GM18870 (cell line): ENCODE results near the gene CDH9.

Experiments used
- ATAC-seq: cut with Tn5 transposase; IDR thresholded peaks from one replicate; pipeline ENCODE4 v1.9.1; 2021; ENCODE audit warnings: moderate library complexity; ENCODE audit not compliant: unreplicated experiment

CDH9 gene

DNA sequence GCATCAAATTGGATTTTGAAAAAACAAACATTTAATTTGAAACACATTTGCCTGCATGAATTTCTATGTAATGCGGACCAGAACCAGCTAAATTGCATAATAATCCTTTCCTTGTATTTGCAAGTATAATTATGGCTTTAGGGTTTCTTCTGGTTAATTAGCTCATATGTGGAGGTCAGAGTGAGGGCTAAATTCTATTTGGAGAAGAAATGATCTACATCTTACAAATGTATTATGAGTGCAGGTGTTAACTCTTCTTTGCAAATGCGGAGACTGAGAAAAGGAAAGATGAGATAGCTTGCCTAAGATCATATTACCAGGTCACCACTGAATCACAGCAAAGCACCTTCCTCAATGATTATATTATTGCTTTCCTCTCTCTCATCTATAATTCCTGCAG is 194.7 kb downstream of the CDH9 start:
- no peak for ATAC-seq

DNA sequence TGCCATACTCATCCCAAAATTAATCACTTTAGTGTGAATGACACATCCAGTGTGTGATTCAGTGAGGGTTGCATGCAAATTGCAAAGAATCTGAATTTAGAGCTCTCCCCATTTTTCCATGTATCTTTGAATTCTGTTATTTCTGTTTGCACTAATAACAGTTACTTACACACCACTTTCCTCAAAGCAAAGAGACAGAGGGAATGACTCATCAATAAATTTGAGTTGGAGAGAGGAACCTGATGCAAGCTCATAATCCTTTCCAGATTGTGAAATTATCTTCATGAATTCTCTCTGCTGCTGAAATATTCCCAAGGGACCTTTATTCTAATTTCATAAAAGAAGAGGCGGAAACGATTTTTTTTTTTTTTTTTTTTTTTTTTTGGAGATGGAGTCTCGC is 204.8 kb downstream of the CDH9 start:
- ATAC-seq = no peak
